ENCODE data around the gene ARMC7.
A peak's percentile ranks its signal among the peaks of the same experiment; 100 is the strongest.

ARMC7 gene

DNA sequence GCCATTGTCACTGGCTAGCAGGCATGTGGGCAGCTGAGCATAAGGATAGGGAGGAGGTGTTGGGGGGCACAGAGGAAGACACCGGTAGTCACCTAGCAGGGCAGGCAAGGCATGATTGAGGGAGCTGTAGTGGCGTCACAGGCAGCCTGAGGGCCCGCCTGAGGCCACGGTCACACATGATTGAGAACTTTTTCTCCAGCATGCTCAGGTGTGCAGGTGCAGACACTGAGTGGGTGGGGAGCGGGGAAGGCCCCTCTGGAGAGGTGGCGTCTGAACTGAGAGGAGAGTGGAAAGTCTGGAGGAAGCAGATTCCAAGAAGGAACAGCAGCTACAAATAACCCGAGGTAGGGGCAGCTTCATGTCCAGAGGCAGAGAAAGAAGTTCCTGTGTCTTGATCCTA, 10.9 kb upstream of the ARMC7 start:
- DNase-seq, result no peak

DNA sequence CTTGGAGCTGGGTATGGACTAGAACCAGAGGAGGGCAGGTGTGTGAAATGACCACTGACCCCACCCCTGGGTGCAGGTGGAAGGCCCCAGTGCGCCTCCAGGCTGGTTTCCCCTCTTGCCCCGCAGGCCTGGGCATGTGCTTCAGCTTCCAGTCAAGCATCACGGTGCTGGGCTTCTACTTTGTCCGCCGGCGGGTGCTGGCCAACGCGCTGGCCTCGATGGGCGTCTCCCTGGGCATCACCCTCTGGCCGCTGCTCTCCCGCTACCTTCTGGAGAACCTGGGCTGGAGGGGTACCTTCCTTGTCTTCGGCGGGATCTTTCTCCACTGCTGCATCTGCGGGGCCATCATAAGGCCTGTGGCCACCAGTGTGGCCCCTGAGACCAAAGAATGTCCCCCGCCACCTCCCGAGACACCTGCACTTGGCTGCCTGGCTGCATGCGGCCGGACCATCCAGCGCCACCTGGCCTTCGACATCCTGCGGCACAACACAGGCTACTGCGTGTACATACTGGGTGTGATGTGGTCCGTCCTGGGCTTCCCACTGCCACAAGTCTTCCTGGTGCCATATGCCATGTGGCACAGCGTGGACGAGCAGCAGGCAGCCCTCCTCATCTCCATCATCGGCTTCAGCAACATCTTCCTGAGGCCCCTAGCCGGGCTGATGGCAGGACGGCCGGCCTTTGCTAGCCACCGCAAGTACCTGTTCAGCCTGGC, 9.7 kb upstream of the ARMC7 start:
- no peak for DNase-seq

DNA sequence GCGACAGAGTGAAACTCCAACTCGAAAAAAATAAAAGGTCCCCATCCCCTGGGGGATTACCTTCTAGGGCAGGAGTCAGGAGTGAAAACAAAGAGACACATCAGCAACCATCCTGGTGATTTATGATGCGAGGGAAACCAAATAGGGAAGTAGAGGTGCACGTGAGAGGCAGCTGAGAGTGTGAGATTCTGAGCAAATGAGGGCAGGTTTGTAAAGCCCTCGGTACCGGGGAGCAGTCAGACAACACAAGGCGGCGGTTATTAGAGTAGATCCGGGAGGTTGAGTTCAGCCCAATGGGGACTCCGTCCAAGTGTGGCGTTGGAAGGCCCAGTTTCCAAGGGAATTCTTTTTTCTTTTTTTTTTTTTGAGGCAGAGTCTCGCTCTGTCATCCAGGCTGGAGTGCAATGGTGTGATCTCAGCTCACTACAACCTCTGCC, 7.4 kb upstream of the ARMC7 start:
- no peak for DNase-seq

- DNase-seq, result no peak
Measured at GRCh38 chr17:75103601-75104554, 5.9 kb upstream of the ARMC7 start.

- DNase-seq, result peak in 3 of 56 donors; percentile 8 to 29 (median 13)
Measured at GRCh38 chr17:75105126-75106080, 4.4 kb upstream of the ARMC7 start.

DNA sequence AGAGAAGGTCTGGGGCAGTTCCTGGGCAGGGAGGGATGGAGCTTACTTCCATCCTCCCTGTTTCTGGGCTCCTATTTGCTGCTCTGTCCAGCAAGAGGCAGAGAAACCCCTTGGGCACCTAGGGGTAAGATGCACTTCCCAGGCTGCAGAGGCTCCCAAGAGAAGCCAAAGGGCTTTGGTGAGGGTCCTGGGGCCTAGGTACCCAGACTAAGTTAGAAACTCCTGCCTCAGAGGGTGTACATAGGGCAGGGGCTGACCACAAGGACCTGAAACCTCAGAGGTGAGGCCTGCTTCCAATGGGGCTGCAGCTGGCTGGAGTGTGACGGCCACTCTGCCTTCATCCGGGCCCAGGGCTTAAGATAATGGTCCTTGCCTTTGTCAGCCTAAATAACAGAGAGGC, 1.6 kb upstream of the ARMC7 start:
- DNase-seq, result no peak

DNA sequence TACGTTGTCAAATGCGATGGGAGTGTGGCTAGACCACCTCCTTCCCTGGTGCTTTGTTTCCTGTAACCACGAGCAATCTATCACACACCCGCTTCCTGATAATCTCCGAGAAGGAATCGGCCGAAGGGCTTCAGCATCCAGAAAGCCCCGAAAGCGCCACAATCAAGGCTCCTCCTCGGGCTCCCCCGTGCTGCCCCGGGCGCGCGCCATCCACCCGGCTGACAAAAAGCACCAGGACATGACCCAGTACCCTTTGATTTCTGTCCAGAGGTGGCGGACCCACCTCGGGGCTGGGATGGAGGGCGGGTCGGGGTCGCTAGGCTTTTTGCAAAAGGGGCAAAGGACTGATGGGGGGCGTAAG, 743 bp upstream of the ARMC7 start:
- DNase-seq, result no peak

DNA sequence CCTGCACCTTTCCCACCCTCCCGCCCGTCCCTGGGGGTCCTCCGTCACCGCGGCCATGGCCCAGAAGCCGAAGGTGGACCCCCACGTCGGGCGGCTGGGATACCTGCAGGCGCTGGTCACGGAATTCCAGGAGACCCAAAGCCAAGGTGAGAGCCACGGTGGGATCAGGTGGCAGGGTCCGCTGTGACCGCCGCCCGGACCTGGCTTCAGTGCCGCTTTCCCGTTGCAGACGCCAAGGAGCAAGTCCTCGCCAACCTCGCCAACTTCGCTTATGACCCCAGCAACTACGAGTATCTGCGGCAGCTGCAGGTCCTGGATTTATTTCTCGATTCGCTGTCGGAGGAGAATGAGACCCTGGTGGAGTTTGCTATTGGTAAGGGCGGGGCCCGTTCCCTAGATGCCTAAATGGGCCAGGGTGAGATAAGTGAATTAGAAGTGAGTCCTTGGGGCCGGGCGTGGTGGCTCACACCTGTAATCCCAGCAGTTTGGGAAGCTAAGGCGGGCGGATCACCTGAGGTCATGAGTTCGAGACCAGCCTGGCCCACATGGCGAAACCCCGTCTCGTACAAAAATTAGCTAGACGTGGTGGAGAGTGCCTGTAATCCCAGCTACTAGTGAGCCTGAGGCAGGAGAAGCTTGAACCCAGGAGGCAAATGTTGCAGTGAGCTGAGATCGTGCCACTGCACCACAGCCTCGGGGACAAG, 617 bp downstream of the ARMC7 start:
- DNase-seq, result peak in 1 of 56 donors; percentile 8

DNA sequence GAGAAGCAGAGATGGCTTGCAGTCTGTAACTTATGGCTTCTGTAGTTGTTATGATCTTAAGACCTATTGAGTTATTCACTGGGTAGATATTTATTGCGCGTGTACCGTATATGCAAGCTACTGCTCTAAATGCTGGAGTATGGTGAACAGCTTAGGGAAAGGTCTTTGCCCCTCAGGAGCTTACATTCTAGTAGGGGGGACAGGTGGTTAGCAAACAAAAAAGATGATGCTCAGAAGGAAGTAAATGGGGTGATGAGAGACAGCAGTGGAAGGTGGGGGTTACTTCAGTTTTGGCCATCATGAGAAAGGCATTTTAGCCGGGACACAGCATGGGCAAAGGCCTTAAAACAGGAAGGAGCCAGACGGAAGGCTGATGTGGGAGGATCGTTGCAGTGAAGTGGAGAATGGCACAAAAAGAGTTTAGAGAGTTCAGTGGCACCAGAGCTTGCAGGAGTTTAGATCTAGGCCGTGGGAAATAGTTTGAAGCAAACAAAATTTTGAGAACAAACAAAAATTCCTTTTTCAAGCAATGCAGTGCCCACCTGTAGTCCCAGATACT, 2.1 kb downstream of the ARMC7 start:
- DNase-seq, result no peak

GRCh38 chr17:75113798-75114551, 4.2 kb downstream of the ARMC7 start:
- peak; percentile 31 to 94 (median 74) for DNase-seq

DNA sequence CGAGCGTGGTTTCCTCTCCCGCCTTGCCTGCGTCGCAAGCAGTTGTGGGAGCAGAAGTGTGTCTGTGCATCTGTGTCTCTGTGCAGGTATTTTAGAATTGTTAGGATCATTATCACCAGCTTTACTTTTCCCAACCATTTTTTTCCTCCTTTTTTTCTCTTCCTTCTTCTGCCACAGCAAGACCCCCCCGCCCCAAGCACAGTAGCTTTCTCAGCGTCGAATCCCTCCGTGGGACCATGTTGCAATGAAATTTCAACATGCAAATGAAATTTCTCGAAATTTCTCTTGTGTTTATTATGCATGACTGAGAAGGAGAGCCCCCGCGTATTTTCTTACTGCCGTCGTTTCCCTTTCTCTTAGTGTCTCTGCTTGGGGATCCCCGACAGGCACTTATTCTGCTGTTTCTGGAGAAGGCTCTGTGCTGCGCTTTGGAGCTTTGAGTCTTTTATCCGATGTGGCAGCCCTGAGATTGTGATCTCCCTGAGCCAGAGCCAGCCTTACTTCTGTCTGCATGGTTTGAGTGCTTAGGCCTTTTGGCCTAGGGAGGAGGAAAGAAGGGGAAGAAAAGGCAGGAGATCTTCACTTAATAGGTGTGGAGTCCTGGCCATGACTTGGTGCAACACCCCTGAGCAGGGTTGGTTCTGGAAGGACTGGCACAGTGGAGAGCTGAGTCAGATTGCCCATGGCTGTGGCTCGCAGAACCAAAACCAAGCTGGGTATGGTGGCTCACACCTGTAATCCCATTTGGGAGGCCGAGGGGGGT, 5.0 kb downstream of the ARMC7 start:
- no peak for DNase-seq

- no peak for DNase-seq
Measured at GRCh38 chr17:75115555-75115954, 5.8 kb downstream of the ARMC7 start.

- no peak for DNase-seq
Measured at GRCh38 chr17:75116737-75117136, 7.0 kb downstream of the ARMC7 start.

DNA sequence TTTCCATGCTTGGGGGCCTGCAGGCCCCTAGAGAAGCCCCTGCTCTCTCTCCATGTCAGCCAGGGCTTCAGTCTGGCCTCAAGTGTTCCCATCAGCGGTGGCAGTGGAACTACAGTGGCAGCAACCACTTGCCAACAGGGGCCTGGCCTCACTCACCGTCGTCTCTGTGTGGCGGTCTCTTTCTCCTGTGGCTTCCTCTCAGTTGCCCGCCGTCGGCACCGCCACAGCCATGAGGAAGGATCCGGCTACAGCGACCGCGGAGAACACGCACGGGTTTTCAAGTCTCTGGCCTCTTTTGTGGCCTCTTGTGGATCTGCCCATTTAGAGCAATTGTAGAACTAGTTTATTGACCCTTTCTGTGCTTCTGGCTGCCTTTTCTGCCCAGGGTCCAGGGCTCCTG, 8.5 kb downstream of the ARMC7 start:
- DNase-seq, result no peak

GRCh38 chr17:75124041-75124818, 14.5 kb downstream of the ARMC7 start:
- DNase-seq, result peak in 3 of 56 donors; percentile 2 to 30 (median 14)

DNA sequence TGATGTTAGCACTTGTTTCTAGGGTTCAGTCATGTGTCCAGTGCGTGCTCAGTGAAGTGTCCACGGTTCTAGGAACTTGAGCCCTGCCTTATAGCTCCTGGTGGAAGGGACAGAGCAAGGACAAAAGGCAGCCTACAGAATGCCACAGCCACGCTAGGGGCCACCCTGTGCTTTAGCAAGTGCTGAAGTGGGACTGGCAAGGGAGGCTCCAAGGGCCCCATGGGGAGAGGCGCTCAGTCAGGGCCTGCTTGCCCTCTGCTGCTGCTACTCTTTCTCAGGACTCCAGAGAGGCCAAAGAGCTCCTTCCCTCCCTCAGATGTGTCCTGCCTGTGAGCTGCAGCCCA, 15.0 kb downstream of the ARMC7 start:
- DNase-seq, result no peak

DNA sequence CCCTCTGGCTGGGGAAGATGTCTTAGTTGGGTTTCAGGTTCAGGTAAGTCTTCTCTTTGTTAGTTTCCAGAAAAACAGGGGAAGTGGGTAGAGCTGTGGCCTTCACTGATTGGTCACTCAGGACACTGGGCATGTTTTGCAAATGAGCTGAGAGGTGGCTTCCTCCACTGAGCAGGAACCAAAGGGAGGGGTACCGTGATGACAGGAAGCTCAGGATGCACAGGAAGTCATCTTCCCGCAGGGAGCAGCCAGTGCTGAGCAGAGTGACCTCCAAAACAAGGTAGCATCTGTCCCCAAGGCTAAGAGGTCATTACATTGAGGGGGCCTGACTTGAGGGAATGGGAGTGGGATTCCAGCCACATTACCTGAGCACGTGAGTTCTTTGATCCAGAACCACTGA, 16.2 kb downstream of the ARMC7 start:
- DNase-seq, result no peak

DNA sequence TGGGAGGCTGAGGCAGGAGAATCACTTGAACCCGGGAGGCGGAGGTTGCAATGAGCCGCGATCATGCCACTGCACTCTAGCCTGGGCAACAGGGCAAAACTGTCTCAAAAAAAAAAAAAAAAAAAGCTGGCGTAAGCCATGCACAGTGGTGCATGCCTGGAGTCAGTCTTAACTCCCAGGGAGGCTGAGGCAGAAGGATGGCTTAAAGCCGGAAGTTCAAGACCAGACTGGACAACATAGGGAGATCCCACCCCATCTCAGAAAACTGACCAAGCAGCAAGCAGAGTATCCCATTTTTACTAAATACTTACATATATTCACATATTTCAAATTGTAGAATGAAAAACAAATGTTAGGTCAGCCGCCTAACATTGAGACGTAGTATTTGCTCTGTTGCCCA, 17.2 kb downstream of the ARMC7 start:
- DNase-seq, result no peak

Data from amygdala (tissue), 56 donors.